SKM-1 (cell line): Measurements from ENCODE around the gene MTFR2.
A peak's percentile ranks its signal among the peaks of the same experiment; 100 is the strongest.
"Not testable (repeated sequence)": the region's sequence is repeated elsewhere in the genome, so short reads cannot be mapped to it uniquely, and the experiment has no call there.

ENCODE experiments used
- DNase-seq: peaks from one replicate; lab custom pipeline; 2025; ENCODE audit not compliant: unreplicated experiment; lab: John Stamatoyannopoulos, UW

Gene MTFR2

DNA sequence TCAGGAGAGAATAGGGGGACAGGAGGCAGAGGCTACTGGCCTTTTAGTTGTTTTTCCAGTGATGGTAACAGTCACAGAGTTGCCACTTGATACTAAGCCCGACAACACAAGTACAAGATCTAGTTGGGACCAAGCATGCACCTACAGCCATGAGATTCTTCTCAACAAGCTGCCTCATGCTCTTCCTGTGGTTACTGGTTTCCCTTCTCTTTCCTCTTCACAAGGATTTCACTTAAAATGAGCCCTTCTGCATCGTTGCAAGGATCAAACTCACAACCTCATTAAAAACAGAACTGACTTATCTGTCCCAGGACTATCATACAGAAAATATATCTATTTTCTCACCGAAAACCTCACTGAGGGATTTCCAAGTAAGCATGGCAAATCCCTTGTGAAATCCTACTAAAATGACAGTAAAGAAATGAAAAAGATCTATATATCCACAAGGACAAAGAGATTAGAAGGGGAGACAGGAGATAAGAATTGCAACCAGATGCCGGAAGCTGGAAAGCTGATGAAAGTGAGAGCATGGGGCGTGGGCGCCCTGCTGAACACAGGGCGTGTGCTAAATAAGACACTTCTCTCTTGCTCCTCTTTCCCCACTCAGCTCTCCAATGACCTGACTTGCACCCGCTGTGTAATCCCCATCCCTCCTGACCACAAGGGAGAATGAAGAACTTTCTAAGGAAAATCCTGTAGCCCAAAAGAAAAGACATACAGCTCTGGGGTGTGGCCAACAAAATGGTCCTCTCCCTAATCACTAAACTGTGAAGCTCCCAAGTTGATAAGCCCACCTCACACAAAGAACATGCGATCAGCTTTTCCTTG lies 13.4 kb downstream of the MTFR2 start:
- no peak for DNase-seq

DNA sequence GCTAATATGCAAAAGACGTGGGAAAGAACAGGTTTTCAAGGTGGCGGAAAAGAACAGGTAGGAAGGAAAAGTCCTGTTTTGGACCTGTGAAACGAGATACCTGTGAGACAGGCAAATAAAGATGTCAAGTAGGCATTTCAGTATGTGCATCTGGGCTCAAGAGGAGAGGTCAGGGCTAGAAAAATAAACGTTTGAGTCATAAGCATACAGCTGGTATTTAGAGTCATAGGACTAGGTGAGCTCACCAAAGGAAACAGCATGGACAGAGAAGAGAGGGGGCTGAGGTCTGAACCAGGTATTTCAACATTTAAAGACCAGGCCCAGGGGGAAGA lies 14.9 kb downstream of the MTFR2 start:
- no peak for DNase-seq

DNA sequence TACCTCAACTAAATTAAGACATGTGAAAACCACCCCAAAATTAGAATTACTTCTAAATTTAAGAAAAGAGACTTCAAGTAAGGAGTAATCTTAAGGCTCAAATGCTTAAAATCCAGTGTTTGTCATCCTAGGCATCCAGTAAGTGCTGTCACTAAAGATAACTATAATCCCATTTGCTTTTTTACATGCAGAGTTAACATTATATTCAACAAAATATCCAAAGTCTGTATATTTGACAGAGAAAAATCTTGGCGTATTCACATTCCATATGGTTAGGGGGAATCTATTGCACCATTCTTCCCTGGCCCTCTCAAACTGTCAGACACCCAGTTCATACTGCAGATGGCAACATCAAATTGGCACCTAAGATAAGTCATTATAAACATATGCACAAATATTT lies 17.4 kb downstream of the MTFR2 start:
- DNase-seq = no peak

- DNase-seq = no peak
These were observed 19.8 kb downstream of the MTFR2 start for GRCh38 chr6:136230219-136230853.

DNA sequence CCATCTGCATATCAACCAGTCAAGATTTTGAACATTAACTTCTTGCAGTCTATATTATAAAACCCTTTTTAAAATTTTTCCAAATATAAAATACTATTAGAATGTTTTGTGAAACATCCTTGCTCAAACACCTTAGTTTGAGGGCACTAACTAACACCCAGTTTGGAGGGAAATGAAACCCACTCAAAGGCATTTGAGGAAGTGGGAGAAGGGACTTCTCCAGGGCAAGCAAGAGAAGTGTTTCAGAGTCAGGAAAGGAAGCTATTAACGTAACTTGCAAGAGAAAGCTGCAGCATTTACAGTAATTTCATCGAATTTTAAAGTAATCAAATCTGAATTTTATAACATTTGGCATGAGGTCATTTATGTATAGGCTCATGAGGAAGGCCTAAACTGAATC lies 21.3 kb downstream of the MTFR2 start:
- no peak for DNase-seq

GRCh38 chr6:136226674-136227377 lies 23.3 kb downstream of the MTFR2 start:
- DNase-seq = no peak

DNA sequence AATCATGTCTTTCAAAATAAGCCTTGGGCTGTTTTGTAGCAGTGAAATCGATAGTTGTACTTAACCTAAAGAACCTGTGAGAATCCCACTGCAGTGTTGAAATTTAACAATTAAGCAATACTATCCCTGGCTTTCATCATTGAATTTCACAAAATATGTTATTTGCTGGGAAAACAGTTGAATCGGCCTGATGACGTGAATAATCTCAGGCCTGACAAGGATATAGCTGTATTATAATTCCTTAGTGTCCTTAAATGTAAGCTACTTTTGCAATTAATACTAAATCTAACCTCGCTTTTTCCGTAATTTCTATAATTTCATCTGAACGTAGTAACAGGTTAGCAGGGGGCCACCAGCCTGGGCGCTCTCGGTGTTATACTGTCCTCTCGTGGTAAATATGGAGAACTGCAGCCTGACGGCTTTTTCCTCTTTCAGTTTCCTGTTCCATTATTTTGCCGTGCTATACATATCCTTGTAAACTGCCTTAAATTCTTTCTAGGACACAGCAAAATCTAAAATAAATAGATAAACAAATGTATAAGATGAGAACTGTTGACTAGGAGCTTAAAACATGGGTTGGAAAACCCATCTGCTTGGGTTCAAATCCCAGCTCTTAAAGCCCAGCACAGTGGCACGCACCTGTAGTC lies 24.0 kb downstream of the MTFR2 start:
- peak; percentile 45 for DNase-seq

- DNase-seq = no peak
These were observed 24.6 kb downstream of the MTFR2 start for GRCh38 chr6:136225496-136225895.

DNA sequence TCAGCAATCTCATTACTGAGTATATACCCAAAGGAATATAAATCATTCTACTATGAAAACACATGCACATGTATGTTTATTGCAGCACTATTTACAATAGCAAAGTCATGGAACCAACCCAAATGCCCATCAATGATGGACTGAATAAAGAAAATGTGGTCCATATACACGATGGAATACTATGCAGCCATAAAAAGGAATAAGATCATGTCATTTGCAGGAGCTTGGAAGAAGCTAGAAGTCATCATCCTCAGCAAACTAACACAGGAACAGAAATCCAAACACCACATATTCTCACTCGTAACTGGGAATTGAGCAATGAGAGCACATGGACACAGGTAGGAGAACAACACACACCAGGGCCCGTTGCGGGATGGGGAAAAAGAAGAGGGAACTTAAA lies 25.1 kb downstream of the MTFR2 start:
- not testable (repeated sequence) for DNase-seq

- DNase-seq = no peak
These were observed 33.4 kb downstream of the MTFR2 start for GRCh38 chr6:136216503-136217401.

- no peak for DNase-seq
These were observed 36.3 kb downstream of the MTFR2 start for GRCh38 chr6:136213853-136214252.

DNA sequence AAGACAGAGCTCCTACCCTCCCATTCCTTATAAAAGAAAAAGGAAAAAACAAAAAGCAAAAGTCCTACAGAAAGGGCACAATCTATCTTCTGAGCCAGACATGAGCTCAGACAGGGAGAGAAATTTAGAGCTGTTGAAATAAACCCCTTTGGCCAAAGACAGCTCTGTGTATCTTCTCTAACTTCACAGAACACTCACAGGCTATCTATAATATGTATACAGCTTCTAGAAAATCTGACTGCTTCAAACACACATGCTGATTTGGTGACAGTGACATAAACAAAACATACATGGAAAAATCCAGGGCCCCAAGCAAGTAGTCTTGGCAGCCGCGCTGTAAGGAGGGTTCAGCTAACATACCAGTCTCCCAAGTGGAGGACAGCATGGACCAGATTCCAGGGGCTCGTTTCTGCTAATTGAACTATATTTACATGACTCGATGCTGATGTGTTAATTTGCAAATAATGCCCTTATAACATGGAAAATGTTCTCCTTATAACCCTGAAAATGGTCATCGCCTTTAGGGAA lies 37.0 kb downstream of the MTFR2 start:
- DNase-seq = no peak

DNA sequence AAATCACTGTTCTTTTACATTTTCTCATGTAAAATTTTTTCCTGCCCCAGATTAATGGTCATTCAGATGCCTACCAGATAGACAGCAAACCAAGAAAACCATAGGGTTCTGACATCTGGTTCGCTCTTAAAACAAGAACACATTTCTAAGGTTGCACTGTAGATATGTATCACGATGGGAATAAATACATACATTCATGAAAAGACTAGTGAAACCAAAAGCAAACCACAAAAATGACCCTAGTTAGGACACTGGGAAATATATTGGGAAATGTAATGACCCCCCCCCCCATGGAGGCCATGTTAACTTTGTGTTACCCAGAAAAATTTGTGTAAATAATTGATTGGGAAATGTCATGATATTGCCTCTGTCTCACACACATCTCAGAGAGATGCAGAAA lies 37.5 kb downstream of the MTFR2 start:
- no peak for DNase-seq

DNA sequence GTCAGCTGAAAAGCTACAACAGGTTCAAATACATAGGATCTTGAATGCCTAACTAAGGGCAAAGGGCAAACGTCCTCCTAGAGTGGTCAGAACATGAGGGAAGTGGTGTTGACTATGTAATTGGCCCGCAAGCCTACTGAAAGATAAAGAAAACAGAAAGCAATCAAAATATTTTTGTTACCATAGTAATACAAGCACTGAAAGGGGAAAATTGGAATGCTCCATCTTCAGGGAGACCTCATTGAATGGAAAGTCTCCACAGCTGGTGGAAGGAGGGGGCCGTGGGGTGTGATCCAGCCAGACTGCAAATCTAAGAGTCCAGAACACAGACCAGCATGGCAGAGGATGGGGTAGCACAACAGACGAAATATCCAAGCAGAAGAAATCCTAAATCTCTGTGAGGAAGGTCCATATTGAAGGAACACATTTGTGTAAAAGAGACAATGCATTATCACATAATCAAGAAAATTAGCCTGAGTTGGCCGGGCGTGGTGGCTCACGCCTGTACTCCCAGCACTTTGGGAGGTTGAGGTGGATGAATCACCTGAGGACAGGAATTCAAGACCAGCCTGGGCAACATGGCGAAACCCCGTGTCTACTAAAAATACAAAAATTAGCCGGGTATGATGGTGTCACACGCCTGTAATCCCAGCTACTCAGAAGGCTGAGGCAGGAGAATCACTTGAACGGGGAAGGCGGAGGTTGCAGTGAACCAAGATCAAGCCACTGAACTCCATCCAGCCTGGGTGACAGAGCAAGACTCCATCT lies 39.5 kb downstream of the MTFR2 start:
- DNase-seq = no peak

DNA sequence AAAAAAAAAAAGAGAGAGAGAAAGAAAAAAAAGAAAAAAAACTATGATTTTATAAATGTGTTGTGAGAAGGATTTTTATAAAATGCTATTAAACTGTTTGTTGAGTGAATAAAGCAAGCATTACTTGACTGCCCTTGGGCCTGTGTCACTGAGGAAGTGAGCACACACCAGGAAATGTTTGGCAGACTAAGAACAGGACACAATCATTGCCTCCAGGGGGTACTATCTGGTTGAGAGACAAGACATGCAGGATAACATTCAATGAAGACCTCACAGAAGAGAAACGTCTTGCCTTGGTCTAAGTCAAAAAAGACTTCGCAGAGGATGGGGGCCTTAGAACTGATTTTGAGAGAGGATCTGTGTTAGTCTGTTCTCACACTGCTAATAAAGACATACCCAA lies 40.6 kb downstream of the MTFR2 start:
- DNase-seq = no peak

GRCh38 chr6:136208783-136209182 lies 41.3 kb downstream of the MTFR2 start:
- DNase-seq = no peak

DNA sequence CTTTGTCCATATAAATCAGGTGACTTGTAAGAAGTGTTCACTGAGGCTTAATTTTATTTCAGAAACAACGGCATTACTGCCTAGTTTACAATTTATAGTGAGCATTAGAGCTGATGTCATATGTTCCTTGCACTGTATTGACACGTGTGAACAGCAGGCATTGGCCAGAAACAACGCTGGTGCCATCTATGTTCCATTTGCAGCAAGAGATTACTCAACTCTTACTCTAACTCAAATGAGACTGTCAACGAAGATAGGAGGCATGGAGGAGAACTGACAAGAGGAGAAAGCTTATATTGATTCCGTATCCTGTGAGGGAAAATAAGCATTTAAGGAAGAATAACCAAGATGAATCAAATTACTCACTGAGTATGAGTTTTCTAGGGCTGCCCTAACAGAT lies 48.4 kb downstream of the MTFR2 start:
- DNase-seq = no peak

GRCh38 chr6:136192902-136193301 lies 57.2 kb downstream of the MTFR2 start:
- DNase-seq = no peak

GRCh38 chr6:136191606-136192312 lies 58.4 kb downstream of the MTFR2 start:
- no peak for DNase-seq
